Measurements from ENCODE around the gene RECK. TPM values are rescaled to one million over a fixed set of nuclear protein-coding genes. Genes with fewer than 3 reads are reported as not detected.

The RECK gene
- total RNA-seq, 1 experiment from 2014 or later, result 5.0 TPM

DNA sequence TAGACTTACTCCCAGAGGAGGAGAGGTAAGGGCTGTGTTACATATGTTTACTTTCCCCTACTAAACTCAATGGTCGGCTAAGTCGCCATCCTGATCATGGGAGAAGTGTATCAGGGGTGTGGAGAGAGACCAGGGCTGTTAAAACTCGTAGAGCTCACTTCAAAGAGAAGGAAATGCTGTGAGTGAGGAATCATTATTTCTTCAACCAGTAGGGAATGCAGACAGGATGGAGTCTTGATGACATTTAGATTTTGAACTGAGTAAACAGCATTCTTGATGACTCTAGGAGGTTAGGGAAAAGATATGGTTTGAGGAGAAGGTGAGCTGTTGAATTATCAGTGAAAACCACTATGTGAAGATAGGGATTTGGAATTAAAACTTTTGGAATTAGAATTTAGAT is 17.3 kb downstream of the RECK start:
- no peak overlapping the region for H3K4me2 ChIP-seq (ENCODE audit: low read length)
- H3K36me3 ChIP-seq (ENCODE audit: low read depth, low read length), result no peaks in the 10 kb centered on the region
- ATAC-seq (no peak), DNase-seq (no peak)
- H3K4me3 ChIP-seq (ENCODE audit: low read length), result no peak overlapping the region
- no peaks in the 10 kb centered on the region for H3K27me3 ChIP-seq (ENCODE audit: low read length)
- intact Hi-C loops (cut with micrococcal nuclease), result no loop called here
- H3K79me2 ChIP-seq (ENCODE audit: low read length), result no peaks in the 10 kb centered on the region
- POLR2A ChIA-PET (ENCODE audit: unreplicated experiment), result no interaction called here
- H2AFZ ChIP-seq (ENCODE audit: low read length), result no peak overlapping the region
- H3K27ac ChIP-seq (ENCODE audit: low read length), result no peak overlapping the region
- no peak overlapping the region for H3K9ac ChIP-seq (ENCODE audit: low read length)
- no TSS peak for BruUV-seq (replicated peaks)
- CTCF ChIA-PET, result no interaction called here
- H4K20me1 ChIP-seq (ENCODE audit: low read length), result no peaks in the 10 kb centered on the region
- H3F3A ChIP-seq (ENCODE audit: low read length, unreplicated experiment), result no peaks in the 10 kb centered on the region
- H3K9me3 ChIP-seq (ENCODE audit: low read length), result no peaks in the 10 kb centered on the region
- H3K9me2 ChIP-seq (replicated peaks; ENCODE audit: low read length), result no peaks in the 10 kb centered on the region
- TF ChIP-seq, protein P1, sequence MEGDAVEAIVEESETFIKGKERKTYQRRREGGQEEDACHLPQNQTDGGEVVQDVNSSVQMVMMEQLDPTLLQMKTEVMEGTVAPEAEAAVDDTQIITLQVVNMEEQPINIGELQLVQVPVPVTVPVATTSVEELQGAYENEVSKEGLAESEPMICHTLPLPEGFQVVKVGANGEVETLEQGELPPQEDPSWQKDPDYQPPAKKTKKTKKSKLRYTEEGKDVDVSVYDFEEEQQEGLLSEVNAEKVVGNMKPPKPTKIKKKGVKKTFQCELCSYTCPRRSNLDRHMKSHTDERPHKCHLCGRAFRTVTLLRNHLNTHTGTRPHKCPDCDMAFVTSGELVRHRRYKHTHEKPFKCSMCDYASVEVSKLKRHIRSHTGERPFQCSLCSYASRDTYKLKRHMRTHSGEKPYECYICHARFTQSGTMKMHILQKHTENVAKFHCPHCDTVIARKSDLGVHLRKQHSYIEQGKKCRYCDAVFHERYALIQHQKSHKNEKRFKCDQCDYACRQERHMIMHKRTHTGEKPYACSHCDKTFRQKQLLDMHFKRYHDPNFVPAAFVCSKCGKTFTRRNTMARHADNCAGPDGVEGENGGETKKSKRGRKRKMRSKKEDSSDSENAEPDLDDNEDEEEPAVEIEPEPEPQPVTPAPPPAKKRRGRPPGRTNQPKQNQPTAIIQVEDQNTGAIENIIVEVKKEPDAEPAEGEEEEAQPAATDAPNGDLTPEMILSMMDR (conservative IDR thresholded peaks at IDR 0.05; ENCODE audit: low read depth, low read length), result no peak
- no peak for TF ChIP-seq EZH2 (IDR thresholded peaks at IDR 0.05; ENCODE audit: low read length, unreplicated experiment)
- no peaks in the 10 kb centered on the region for H3K4me1 ChIP-seq (ENCODE audit: insufficient read depth, low read length)

DNA sequence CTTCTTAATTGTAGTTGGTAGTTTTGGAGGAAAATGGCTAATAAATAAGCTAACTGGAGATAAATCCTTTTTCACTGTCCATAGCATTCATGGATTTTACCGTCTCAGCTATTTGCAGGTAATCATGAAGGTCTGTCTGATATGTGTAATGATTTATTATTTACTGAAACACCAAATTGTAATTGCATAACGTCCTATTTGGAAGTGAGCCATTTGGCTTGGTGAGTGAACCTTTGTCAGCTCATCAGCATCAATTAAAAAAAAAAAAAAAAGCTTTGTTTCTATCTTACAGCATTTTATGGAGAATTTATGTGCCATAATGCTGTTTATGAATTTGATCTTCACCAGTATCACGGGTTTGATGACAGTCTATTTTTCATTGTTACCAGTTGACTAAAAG is 20.2 kb downstream of the RECK start:
- H2AFZ ChIP-seq (ENCODE audit: low read length), result no peak overlapping the region
- intact Hi-C loops (cut with micrococcal nuclease), result no loop called here
- no TSS peak for BruUV-seq (replicated peaks)
- no peaks in the 10 kb centered on the region for H3F3A ChIP-seq (ENCODE audit: low read length, unreplicated experiment)
- no peaks in the 10 kb centered on the region for H3K79me2 ChIP-seq (ENCODE audit: low read length)
- no peak for DNase-seq
- no peak overlapping the region for H3K4me3 ChIP-seq (ENCODE audit: low read length)
- ChIA-PET CTCF (no interaction called here), POLR2A (ENCODE audit: unreplicated experiment) (no interaction called here)
- no peaks in the 10 kb centered on the region for H3K36me3 ChIP-seq (ENCODE audit: low read depth, low read length)
- no peaks in the 10 kb centered on the region for H4K20me1 ChIP-seq (ENCODE audit: low read length)
- H3K9me2 ChIP-seq (replicated peaks; ENCODE audit: low read length), result no peaks in the 10 kb centered on the region
- H3K27me3 ChIP-seq (ENCODE audit: low read length), result no peaks in the 10 kb centered on the region
- no peak overlapping the region for H3K27ac ChIP-seq (ENCODE audit: low read length)
- TF ChIP-seq EZH2phosphoT487 (IDR thresholded peaks at IDR 0.05; ENCODE audit: borderline replicate concordance, low read length) (no peak), EZH2 (IDR thresholded peaks at IDR 0.05; ENCODE audit: low read length, unreplicated experiment) (no peak)
- TF ChIP-seq, protein P1 (conservative IDR thresholded peaks at IDR 0.05; ENCODE audit: low read depth, low read length), result no peak
- no peak overlapping the region for H3K4me2 ChIP-seq (ENCODE audit: low read length)
- H3K9ac ChIP-seq (ENCODE audit: low read length), result no peak overlapping the region
- no peaks in the 10 kb centered on the region for H3K4me1 ChIP-seq (ENCODE audit: insufficient read depth, low read length)
- H3K9me3 ChIP-seq (ENCODE audit: low read length), result no peaks in the 10 kb centered on the region
- no peak for ATAC-seq

DNA sequence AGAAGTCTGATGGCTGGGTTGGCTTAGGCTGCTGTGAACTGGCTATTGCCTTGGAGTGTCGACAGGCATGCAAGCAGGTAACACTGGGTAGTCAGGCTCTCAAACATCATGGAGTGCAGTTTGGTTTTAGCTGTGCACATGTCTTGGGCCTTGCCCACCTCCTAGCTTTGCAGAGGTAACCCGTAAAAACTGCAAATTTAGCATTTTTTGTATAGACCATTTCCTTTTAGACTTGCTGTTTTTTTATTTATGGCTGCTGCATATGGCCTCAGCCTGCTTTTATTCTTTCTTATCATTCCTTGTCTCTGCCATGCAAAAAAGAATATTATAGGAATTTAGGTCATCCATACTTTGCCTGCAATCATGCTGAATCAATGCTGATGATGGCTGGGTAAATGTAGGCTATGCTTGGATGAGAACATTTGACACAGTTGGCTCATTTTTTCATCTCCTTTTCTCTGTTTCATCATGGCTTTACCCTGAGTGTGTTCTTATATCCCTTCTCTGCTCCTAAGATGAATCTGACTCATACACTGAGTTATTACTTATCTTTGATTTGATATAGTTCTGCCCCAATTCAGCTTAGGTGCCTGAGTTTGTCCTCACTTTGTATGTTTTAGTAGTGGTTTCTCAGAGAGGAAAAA is 27.2 kb downstream of the RECK start:
- no peaks in the 10 kb centered on the region for H3K79me2 ChIP-seq (ENCODE audit: low read length)
- intact Hi-C loops (cut with micrococcal nuclease), result no loop called here
- no peak overlapping the region for H3K4me3 ChIP-seq (ENCODE audit: low read length)
- no peaks in the 10 kb centered on the region for H3F3A ChIP-seq (ENCODE audit: low read length, unreplicated experiment)
- ATAC-seq, result no peak
- H4K20me1 ChIP-seq (ENCODE audit: low read length), result no peaks in the 10 kb centered on the region
- no peak for DNase-seq
- no peaks in the 10 kb centered on the region for H3K9me3 ChIP-seq (ENCODE audit: low read length)
- CTCF ChIA-PET, result no interaction called here
- H3K27ac ChIP-seq (ENCODE audit: low read length), result no peak overlapping the region
- no peak overlapping the region for H3K4me2 ChIP-seq (ENCODE audit: low read length)
- TF ChIP-seq, protein P1 (conservative IDR thresholded peaks at IDR 0.05; ENCODE audit: low read depth, low read length), result no peak
- TF ChIP-seq EZH2phosphoT487 (IDR thresholded peaks at IDR 0.05; ENCODE audit: borderline replicate concordance, low read length) (no peak), EZH2 (IDR thresholded peaks at IDR 0.05; ENCODE audit: low read length, unreplicated experiment) (no peak)
- H3K4me1 ChIP-seq (ENCODE audit: insufficient read depth, low read length), result no peaks in the 10 kb centered on the region; the same call in 1 of the 2 replicates
- H3K27me3 ChIP-seq (ENCODE audit: low read length), result no peaks in the 10 kb centered on the region
- POLR2A ChIA-PET (ENCODE audit: unreplicated experiment), result no interaction called here
- BruUV-seq (replicated peaks), result no TSS peak
- no peak overlapping the region for H2AFZ ChIP-seq (ENCODE audit: low read length)
- H3K9ac ChIP-seq (ENCODE audit: low read length), result no peak overlapping the region
- H3K36me3 ChIP-seq (ENCODE audit: low read depth, low read length), result no peaks in the 10 kb centered on the region
- H3K9me2 ChIP-seq (replicated peaks; ENCODE audit: low read length), result no peaks in the 10 kb centered on the region

Data from PC-3 (cell line).